HepG2 (cell line): ENCODE measurements around the gene ZNF624. TPM values are rescaled to one million over a fixed set of nuclear protein-coding genes. Genes with fewer than 3 reads are reported as not detected.

Source experiments
- BRF2 ChIP-seq: sonication (generic); formaldehyde crosslinking; IDR thresholded peaks from 2 replicates; pipeline ENCODE4 v1.8.1; 2022; ENCODE audit warnings: mild to moderate bottlenecking, missing genetic modification reagents
- CREB1 ChIP-seq, 2 experiments: fragments of 450-650 bp in 1 of 2; IDR thresholded peaks; 2 replicates each; pipeline ENCODE4 v1.6.1; 2016 to 2017; ENCODE audit warnings: control low read depth in 1 of 2, mild to moderate bottlenecking in 1 of 2, missing compliant biosample characterization in 1 of 2, missing genetic modification characterization in 1 of 2
- DDIT3 ChIP-seq: sonication (generic); formaldehyde crosslinking; IDR thresholded peaks from 2 replicates; pipeline ENCODE4 v1.4.0; 2020; ENCODE audit warnings: mild to moderate bottlenecking, missing genetic modification reagents
- FOXC1 ChIP-seq: sonication (generic); formaldehyde crosslinking; IDR thresholded peaks from 2 replicates; pipeline ENCODE4 v1.8.0; 2022; ENCODE audit warnings: mild to moderate bottlenecking, missing genetic modification reagents, borderline replicate concordance
- MEF2D ChIP-seq: sonication (generic); formaldehyde crosslinking; IDR thresholded peaks from 2 replicates; pipeline ENCODE4 v1.5.1; 2020; ENCODE audit warnings: mild to moderate bottlenecking, missing genetic modification reagents
- NCOR1 ChIP-seq: fragments of 200-600 bp; sonication (generic); IDR thresholded peaks from 2 replicates; pipeline ENCODE4 v1.7.0; 2017; ENCODE audit warnings: antibody characterized with exemption, low read length, borderline replicate concordance
- PHF20 ChIP-seq: sonication (generic); formaldehyde crosslinking; IDR thresholded peaks from 2 replicates; pipeline ENCODE4 v1.5.0; 2020; ENCODE audit warnings: mild to moderate bottlenecking, missing genetic modification reagents
- SMC3 ChIP-seq: IDR thresholded peaks from 2 replicates; pipeline ENCODE4 v1.6.1; 2011; ENCODE audit warnings: low read length, improper control_type of control experiment
- SRY ChIP-seq: sonication (generic); formaldehyde crosslinking; IDR thresholded peaks from 2 replicates; pipeline ENCODE4 v1.8.0; 2022; ENCODE audit warnings: mild to moderate bottlenecking, missing genetic modification reagents
- ZBTB39 ChIP-seq: sonication (generic); formaldehyde crosslinking; IDR thresholded peaks from 2 replicates; pipeline ENCODE4 v1.5.0; 2020; ENCODE audit warnings: missing genetic modification reagents
- ZFP1 ChIP-seq: IDR thresholded peaks from 2 replicates; pipeline ENCODE4 v1.6.1; 2016
- polyA plus RNA-seq, 8 experiments: library from polyadenylated mRNA; depleted of rRNA in 3 of 8; stranded (reverse) in 7 of 8; unstranded in 1 of 8; fragments of >200 nt; fragmentation: Illumina TruSeq in 4 of 8; extraction: Trizol in 4 of 8; gene quantifications; 2 replicates each; pipeline versions ENCODE4 v1.2.1 to v1.2.3, GENCODE V29; 2011 to 2016; ENCODE audit warnings: low read depth in 4 of 8, missing spikeins in 1 of 8, mixed read lengths in 1 of 8; ENCODE audit not compliant: insufficient read depth in 1 of 8
- total RNA-seq, 5 experiments: library from RNA; depleted of rRNA; stranded (reverse); fragments of >200 nt; fragmentation: Illumina TruSeq; extraction: Trizol; gene quantifications; 2 replicates each; pipeline ENCODE4 v1.2.3, GENCODE V29; 2016; ENCODE audit warnings: low read depth in 1 of 5

The ZNF624 gene
- total and polyA plus RNA-seq, 2 of the 13 experiments (the other 11 are each of a cell fraction or from before 2014, with no cell fraction given), result 0.75 to 3.5 TPM

GRCh38 chr17:16593356-16594102 lies 60.1 kb downstream of the ZNF624 start (continued):
- TF ChIP-seq ZBTB39 (CRISPR knock-in tag), result peak; percentile 92; the same call in 1 of the 2 replicates
- no peak for TF ChIP-seq SRY (CRISPR knock-in tag)
- TF ChIP-seq CREB1 (IDR thresholded peaks at IDR 0.05), result no peak
- peak; percentile 53; the same call in 1 of the 2 replicates for TF ChIP-seq CREB1 (CRISPR knock-in tag; IDR thresholded peaks at IDR 0.05)
- TF ChIP-seq NCOR1, result peak; percentile 69; the same call in 1 of the 2 replicates
- TF ChIP-seq BRF2, result 0 out of 2 replicates have a peak, but pooled peaks have one; percentile 25
- TF ChIP-seq FOXC1 (CRISPR knock-in tag), result no peak
- TF ChIP-seq PHF20 (CRISPR knock-in tag), result no peak
- TF ChIP-seq ZFP1 (CRISPR knock-in tag), result 0 out of 2 replicates have a peak, but pooled peaks have one; percentile 62
- TF ChIP-seq SMC3, result peak; percentile 34; the same call in 1 of the 2 replicates
- 0 out of 2 replicates have a peak, but pooled peaks have one; percentile 64 for TF ChIP-seq DDIT3
- TF ChIP-seq MEF2D (CRISPR knock-in tag), result peak; percentile 99
